HG02943 (cell line): ENCODE measurements around the gene RNF123.
"Not testable (repeated sequence)": the region's sequence is repeated elsewhere in the genome, so short reads cannot be mapped to it uniquely, and the experiment has no call there.

ENCODE experiments used
- ATAC-seq: cut with Tn5 transposase; IDR thresholded peaks from one replicate; pipeline ENCODE4 v1.9.1; 2021; ENCODE audit warnings: mild to moderate bottlenecking, low read depth, moderate library complexity; ENCODE audit not compliant: unreplicated experiment

RNF123 gene

DNA sequence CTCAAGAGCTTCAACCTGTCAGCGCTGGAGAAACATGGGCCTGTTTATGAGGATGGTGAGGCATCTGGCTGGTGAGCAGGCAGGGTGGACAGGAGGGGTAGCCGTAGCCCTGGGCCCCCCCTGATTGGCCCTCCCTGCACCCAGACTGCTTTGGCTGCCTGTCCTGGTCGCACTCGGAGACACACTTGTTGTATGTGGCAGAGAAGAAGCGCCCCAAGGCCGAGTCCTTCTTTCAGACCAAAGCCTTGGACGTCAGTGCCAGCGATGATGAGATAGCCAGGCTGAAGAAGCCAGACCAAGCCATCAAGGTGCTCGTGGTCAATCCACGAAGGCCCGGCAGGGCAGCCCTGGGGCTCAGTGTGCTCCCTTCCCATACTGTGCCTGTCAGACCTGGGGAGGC lies 13.4 kb upstream of the RNF123 start:
- no peak for ATAC-seq

DNA sequence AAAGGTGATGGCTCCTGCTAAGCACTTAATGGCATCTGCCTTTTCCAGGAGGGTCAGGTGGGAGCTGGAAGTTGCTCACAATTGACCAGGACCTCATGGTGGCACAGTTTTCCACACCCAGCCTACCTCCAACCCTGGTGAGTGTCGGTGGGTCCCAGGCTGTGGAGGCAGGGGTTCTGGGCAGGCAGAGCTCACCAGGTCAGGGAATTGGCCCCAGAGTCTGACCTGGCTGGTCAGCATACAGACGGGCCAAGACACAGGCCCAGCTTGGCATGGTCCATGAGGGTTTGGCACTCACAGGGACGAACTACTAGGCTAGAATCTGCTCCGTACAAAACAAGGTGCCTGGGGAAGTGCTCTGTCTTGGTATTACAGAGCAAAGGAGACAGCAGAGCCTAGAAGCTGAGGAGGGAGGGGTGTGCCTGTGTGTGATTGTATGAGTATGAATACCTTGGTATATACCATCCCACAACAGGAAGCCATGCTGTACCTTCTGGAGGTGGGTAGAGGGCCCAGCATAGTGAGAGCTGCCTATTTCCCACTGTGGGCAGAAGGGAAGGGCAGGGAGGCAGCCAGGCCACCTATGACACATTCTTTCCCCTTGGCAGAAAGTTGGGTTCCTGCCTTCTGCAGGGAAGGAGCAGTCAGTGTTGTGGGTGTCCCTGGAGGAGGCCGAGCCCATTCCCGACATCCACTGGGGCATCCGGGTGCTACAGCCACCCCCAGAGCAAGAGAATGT lies 8.7 kb upstream of the RNF123 start:
- ATAC-seq, result no peak

DNA sequence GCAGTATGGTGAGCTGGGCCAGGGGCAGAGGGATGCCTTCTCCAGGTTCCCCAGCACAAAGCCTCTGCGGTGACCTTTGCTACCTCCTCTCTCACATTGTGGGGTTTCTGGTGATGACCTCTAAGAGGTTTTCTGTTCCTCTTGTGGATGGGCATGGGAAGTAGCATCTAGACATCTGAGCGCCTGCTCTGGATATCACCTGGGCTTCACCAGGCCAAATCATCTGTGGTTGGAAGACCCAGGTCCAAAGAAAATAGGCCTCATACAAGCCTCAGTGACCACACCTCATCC lies 8.2 kb upstream of the RNF123 start:
- ATAC-seq, result no peak

DNA sequence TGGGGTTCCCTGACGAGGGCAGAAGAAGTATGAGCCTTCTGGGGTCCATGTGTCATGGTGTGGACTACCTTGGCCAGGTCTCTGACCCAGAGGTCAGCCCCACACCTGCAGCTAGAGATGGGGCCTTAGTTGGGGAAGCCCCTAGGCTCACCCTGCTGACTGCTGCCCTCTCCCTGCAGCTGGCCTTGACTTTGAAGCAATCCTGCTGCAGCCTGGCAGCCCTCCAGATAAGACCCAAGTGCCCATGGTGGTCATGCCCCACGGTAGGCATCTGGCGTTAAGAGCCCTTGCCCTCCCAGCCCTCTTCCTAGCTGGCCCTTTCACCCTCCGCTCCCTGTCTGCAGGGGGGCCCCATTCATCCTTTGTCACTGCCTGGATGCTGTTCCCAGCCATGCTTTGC lies 7.8 kb upstream of the RNF123 start:
- no peak for ATAC-seq

DNA sequence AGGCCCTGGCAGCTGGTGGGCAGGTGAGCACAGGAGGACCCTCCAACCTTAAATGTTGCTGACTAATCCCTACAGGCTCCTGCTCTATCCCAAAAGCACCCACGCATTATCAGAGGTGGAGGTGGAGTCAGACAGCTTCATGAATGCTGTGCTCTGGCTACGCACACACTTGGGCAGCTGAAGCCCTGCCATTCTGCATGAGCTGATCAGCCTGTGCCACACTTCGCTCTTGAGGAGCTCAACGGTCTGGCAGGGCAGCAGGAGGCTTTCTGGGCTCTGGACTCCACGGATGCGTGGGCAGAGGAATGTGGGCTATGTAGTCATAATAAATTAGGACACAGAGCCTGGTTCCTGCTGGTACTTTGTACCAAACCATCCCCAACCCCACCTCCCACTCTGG lies 6.2 kb upstream of the RNF123 start:
- ATAC-seq, result no peak

DNA sequence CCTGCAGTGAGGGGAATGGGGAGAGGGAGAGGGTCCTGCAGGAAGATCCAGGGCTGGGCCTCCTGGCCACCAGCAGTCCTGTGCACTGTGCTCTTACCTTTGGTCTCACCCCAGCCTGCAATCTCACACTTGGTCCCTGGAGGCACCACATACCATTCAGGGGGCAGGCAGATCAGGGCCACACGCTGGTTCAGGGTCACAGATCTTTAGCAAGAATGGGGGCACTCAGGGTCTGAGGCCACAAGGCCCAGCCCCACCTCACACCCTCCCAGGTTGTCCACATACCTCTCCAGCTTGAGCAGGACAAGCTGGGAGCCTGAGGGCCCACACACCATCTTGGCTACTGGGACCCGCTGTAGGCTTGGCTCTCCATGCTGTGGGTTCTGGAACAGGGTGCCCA lies 4.9 kb upstream of the RNF123 start:
- not testable (repeated sequence) for ATAC-seq

DNA sequence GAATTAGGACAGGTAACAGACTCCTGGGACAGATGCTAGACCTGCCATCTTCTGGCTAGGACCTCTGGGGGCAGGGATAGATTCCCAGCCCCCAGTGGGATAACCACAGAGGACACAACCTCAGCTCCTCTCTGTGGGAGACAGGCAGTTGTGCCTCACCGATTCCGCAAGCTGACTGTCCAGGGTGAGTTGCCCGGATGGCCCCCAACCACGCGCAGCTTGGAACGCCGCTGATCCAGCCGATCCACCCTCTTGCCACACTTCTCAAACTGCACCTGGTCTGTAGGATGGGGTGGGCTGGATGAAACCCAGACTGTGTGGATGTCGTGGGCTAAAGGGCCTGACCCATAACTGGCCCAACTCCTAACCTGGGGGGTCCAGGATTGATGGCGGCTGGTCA lies 4.3 kb upstream of the RNF123 start:
- not testable (repeated sequence) for ATAC-seq

DNA sequence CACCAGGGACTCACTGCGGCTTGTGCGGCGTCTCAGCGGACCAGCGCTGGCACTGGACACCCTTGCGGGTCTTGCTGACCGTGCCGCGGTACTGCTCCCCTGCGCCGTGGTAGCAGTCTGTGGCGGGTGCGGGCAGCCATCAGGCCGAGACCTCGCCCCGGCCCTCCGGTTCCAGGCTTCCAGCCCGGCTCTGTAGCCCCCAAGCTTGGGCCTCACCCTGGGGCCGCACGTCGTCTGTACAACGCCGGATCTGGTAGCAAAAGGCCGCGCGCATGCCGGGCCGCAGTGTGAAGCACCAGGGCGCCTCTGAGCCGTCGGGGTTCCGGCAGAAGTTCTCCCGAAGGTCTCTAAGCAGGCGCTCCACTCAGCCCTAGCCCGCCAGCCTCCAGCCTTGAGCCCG lies 3.5 kb upstream of the RNF123 start:
- ATAC-seq, result not testable (repeated sequence)

DNA sequence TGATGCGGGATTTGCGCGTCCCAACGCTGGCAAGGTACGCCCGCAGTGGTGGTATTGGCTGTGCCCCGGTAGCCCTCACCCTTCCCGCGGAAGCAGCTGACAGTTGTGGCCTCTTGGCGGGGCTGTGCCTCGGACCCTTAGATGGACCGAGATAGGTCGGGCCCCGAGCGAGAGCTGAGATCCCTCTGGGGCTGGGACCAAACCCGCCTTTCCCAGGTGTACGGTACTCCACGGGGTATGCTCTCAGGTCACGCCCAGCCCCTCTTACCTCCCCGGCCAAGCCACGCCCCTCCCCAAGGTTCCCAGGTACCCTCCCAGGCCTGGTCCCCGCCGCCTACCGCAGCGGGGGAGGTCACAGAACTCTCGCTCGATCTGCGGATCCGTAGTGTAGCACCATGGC lies 3.0 kb upstream of the RNF123 start:
- not testable (repeated sequence) for ATAC-seq

DNA sequence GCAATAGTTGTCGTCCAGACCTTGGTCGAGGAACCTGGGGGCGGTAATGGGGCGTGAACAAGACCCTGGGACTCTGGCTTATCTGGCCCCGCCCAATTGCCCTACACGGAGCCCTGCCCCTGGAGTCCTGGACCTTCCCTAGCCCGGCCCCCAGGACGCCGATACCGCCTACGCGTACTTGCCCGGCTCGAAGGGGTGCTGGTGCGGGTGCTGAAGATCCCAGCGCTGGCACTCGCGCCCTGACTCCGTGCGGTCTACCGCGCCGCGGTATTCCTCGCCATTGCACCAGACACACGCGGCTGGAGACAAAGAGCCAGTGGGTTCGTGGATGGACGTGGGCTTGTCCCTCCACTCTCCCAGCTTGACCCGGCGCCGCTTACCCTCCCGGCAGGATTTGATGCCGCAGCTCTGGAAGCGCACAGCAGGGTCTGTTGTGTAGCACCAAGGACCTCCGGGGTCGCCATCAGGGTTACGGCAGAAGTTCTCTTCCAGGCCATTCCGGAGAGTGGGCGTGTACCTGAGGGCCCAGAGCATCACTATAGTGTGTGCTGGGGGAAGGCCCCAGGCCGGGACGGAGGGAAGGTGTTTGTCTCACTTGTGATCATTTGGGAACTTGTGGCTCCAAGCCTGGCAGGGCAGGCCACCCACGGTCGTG lies 2.5 kb upstream of the RNF123 start:
- ATAC-seq, result not testable (repeated sequence)

DNA sequence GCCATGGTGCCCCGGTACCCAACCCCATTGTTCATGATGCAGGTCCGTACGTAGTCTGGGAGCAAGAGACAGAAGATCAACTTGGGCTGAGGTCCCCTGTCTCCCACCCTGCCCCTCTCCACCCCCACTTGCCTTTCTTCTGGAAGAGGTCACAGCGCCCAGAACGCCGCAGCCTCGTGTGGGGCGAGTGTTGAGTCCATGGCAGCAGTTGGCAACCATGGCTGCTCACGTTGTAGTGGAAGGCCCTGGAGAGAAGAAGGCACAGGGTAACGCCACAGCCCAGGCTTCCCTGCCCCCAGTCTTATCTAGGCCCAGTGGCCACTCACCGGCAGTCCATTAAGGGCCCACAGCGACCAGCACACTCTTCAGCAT lies 1.9 kb upstream of the RNF123 start:
- ATAC-seq, result not testable (repeated sequence)

DNA sequence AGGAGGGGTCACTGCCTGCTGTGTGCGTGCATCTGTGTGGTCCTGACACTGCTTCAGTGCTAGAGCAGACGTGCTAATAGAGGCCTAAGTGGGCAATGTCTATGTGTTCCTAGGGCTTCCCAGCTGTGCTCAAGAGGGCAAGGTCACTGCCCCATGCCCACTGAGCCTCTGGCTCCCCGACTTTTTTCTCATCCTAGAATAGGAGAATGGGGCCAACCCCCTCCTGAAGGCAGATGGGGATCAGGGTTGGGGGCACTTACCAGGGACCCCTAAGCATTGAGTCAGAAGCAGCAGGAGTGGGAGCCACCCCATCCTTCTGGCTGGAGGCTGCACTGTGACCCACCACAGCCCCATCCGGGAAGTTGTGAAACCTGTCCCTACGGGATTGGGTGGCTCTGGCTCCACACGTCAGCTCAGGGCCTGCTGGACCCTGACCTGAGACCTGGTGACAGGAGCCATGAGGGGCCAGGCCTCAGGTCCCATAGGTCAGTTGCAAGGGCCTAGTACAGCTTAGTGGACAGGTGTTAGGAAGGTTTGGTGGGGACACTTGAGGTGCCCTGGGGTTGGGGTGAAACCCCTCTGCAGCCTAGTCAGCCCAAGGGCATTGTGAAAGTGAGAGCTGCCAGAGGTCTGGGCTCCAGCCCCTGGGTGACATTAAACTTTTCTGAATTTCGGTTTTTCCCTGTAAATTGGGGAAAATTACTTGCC lies 865 bp upstream of the RNF123 start:
- not testable (repeated sequence) for ATAC-seq

DNA sequence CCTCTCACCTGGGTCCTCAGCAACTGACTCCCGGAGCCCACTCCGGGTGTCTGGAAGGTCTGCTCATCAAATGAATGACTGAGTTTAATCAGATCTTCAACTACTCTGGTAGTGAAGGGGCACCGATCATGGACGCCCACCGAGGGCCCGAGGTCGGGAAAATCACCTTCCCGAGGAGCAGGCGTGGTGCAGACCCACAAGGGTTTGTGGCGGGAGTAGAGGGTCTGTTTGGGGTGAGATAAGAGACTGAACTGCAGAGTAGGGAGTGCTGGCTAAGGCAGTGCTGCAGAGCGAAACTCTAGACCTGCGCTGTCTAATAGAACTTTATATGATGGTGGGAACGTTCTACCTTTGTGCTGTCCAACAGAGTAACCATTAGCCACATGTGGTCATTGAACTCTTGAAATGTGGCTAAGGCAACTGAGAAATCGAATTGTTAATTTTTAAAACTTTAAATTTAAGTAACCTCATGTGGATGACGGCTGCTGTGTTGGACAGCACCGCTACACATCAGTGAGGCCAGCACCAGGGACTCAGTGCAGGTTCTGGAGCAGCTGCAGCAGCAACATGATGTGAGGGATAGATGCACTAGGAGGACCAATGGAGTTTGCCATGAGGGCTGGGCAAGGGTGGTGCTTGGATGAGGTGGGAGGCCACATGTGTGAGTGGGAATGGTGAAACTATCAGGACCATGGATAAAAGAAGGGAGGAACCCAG lies 709 bp downstream of the RNF123 start:
- not testable (repeated sequence) for ATAC-seq

DNA sequence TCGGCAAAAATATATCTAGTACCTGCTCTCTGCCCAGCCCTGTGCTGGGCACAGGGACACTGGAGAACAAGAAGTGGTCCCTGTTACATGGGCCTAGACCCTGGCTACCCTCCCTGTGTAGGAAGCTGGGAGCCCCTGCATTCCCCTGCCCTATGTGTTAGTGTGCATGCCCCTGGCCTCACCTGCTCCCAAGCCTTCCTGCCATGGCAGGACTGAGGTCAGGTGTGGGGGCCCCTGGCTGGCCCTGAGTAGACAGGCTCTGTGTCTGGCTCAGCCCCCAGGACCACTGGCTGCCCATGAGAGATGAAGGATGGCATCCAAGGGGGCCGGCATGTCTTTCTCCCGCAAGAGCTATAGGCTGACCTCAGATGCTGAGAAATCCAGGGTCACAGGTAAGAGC lies 1.5 kb downstream of the RNF123 start:
- not testable (repeated sequence) for ATAC-seq

DNA sequence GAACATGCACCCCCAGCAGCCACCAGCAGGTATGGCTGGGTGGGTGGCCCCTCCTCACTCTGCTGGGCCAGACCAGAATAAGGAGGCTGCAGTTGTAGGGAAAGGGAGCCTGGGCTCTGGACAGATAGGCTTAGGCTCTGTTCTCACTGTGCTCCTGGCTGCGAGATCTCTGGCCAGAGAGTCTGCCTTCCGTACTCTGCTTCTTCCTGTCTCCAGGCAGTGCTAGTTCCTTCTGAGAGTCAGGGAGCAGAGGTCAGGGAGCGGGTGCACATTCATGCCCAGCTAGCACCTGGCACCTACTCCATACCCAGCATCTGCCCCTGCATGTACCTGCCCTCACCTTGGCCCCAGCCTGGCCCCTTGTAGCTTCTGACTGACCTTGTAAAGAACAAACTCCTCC lies 2.1 kb downstream of the RNF123 start:
- not testable (repeated sequence) for ATAC-seq

DNA sequence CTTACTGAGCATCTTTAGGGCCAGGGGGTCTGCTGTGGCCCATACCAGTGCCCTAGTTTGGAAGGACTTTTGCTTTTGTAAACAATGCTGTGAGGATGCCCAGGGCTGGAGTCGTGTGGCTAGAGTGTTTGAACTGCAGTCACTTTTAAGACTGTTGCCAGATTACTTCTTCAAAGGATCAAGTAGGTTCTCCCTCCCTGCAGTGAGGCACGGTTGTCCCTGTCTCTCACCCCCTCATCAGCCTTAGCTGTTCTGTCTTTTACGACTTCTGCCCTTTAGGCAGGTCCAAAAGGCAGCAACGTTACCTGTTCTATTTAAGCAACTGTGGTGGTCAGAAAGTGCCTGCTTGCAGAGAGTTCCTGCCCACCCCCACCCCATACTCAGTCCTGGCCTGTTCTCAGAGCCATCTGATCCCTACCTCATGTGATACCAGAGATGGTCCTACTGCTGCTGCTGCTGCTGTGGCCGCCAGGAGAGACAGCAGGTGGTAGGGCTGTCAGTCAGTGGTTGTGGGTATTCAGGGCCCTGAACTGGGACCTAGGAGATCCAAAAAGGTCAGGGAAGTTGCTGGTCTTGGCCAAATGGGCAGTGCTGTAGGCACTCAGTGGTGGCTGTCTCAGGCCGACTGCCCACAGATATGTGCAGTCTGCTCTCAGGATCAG lies 5.2 kb downstream of the RNF123 start:
- not testable (repeated sequence) for ATAC-seq

DNA sequence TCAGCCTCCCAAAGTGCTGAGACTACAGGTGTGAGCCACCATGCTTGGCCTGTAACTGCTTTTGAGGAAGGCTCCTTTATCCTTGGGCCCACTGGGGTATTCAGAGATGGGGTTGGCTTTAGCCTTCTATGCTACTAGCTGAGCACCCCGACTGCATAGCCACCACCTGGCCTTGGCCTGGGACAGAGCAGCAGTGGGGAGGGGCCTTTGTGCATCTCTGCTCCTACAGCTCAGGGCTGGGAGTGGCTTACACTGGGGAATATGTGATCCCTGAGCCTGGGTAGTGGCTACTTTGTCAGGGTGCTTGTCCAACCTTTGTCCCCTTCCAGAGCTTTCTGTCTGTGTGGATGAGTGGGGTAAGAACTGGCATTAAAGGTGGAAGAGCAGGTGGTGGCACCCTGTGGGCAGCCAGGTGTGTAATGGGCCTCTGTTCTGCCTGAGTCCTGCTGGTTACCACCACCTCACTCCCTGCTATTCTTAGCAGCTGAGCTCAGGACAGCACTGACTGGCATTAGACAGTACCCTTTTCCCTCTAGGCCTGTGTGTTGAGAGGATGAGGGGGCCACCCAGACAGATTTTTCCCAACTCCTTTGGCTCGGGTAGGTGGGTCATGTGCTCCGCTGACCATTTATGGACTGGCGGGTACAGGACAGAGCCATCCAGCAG lies 6.1 kb downstream of the RNF123 start:
- not testable (repeated sequence) for ATAC-seq

DNA sequence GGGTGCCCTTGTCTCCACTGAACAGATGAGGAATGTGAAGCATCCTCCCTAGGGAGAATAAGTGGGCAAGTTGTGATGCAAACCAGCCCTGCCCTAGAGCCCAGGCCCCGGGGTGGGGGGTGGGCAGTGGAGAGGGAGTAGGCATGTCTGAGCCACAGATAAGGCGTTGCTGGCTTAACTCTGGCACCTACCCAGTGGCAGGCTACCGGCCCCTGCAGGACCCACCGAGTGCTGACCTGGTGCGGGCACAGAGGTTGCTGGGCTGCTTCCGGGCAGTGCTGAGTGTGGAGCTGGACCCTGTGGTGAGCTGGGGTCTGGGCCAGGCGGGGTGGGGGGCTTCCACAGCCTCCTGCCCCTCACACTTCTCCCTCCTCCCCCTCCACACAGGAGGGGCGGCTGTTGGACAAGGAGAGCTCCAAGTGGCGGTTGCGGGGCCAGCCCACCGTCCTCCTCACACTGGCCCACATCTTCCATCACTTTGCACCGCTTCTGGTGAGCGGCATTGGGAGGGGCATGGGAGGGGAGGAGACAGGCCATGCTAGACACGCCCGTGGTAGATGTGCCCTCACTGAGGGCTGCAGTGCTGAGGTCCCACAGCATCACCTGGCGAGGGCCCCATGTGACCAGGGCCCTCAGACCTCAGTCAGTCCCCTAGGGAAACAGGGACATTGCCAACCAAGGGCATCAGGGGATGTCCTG lies 10.1 kb downstream of the RNF123 start:
- ATAC-seq, result no peak

DNA sequence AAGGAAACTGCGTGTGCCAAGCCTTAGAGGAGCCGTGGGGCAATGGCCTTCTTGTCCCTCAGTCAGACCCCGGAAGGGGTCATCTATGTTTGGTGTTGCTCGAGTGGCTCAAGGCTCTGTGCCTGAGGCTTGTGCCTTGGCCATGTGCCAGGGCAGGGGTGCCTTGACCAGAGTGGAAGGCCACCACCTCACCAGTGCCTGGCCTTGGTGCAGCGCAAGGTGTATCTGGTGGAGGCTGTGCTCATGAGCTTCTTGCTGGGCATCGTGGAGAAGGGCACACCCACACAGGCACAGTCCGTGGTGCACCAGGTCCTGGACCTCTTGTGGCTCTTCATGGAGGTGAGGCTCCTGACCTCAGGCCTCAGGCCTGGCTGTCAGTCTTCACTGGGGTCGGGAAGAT lies 10.7 kb downstream of the RNF123 start:
- no peak for ATAC-seq
